NT2/D1 (cell line): ENCODE data around the gene KDM1B.

Experiments
- SUZ12 ChIP-seq: IDR thresholded peaks from 2 replicates; pipeline ENCODE4 v1.6.1; 2011; ENCODE audit not compliant: insufficient read length, insufficient read depth; ENCODE audit errors: extremely low read depth
- ZNF274 ChIP-seq: IDR thresholded peaks from 2 replicates; pipeline ENCODE4 v1.6.1; 2011; ENCODE audit warnings: mild to moderate bottlenecking, low read depth, low read length

GRCh38 chr6:18154507-18155149, 594 bp upstream of the KDM1B start, which contains the start of gene TPMT:
- TF ChIP-seq ZNF274 (no peak), SUZ12 (no peak)
